KMS-11 (cell line): ENCODE data around the gene ZNF423.

Experiments
- H2AFZ ChIP-seq: fragments of 200-600 bp; sonication (generic); 2 replicates; pipeline ENCODE4 v1.6.1; 2016; ENCODE audit warnings: antibody characterized with exemption, mixed run types, low read depth
- H3K27ac ChIP-seq: fragments of 200-600 bp; sonication (generic); 2 replicates; pipeline ENCODE4 v1.6.1; 2016; ENCODE audit warnings: mild to moderate bottlenecking, mixed run types
- H3K27me3 ChIP-seq: fragments of 200-600 bp; sonication (generic); 2 replicates; pipeline ENCODE4 v1.6.1; 2017; ENCODE audit warnings: mild to moderate bottlenecking, low read depth, mixed run types, moderate library complexity; ENCODE audit not compliant: insufficient read depth
- H3K36me3 ChIP-seq: fragments of 200-600 bp; sonication (generic); 2 replicates; pipeline ENCODE4 v1.6.1; 2017; ENCODE audit warnings: mild to moderate bottlenecking, mixed run types; ENCODE audit not compliant: insufficient read depth
- H3K4me1 ChIP-seq: fragments of 200-600 bp; sonication (generic); 2 replicates; pipeline ENCODE4 v1.6.1; 2016; ENCODE audit warnings: mild to moderate bottlenecking, low read depth, mixed run types; ENCODE audit not compliant: poor library complexity, severe bottlenecking
- H3K4me2 ChIP-seq: fragments of 200-600 bp; sonication (generic); 2 replicates; pipeline ENCODE4 v1.7.0; 2016; ENCODE audit warnings: mild to moderate bottlenecking, mixed run types
- H3K4me3 ChIP-seq: fragments of 200-600 bp; sonication (generic); IDR thresholded peaks from 2 replicates; pipeline ENCODE4 v1.6.1; 2017; ENCODE audit warnings: low read depth, low read length, mixed read lengths; ENCODE audit not compliant: insufficient read depth
- H3K79me2 ChIP-seq: fragments of 200-600 bp; sonication (generic); 2 replicates; pipeline ENCODE4 v1.6.1; 2016; ENCODE audit warnings: low read depth, mixed run types; ENCODE audit not compliant: insufficient read depth
- H3K9ac ChIP-seq: fragments of 200-600 bp; sonication (generic); 2 replicates; pipeline ENCODE4 v1.6.1; 2016; ENCODE audit warnings: mild to moderate bottlenecking, mixed run types
- H4K20me1 ChIP-seq: fragments of 200-600 bp; sonication (generic); 2 replicates; pipeline ENCODE4 v1.6.1; 2016; ENCODE audit warnings: mild to moderate bottlenecking, mixed run types; ENCODE audit not compliant: insufficient read depth
- TF ChIP-seq, protein P1 (sequence below): fragments of 200-600 bp; sonication (generic); conservative IDR thresholded peaks from 2 replicates; pipeline ENCODE4 v1.6.1; 2017; ENCODE audit warnings: low read depth, mild to moderate bottlenecking, antibody characterized with exemption, low read length, moderate library complexity, mixed read lengths

The ZNF423 gene

GRCh38 chr16:49662569-49662968, 193.3 kb downstream of the ZNF423 start:
- Histone ChIP-seq H4K20me1 (no peaks in the 10 kb centered on the region), H2AFZ (no peak overlapping the region), H3K4me3 (no peak overlapping the region), H3K79me2 (no peaks in the 10 kb centered on the region), H3K4me1 (no peaks in the 10 kb centered on the region), H3K4me2 (no peak overlapping the region), H3K9ac (no peak overlapping the region), H3K27ac (no peak overlapping the region), H3K36me3 (no peaks in the 10 kb centered on the region), H3K27me3 (no peaks in the 10 kb centered on the region; the same call in 1 of the 2 replicates)
- TF ChIP-seq, protein P1, sequence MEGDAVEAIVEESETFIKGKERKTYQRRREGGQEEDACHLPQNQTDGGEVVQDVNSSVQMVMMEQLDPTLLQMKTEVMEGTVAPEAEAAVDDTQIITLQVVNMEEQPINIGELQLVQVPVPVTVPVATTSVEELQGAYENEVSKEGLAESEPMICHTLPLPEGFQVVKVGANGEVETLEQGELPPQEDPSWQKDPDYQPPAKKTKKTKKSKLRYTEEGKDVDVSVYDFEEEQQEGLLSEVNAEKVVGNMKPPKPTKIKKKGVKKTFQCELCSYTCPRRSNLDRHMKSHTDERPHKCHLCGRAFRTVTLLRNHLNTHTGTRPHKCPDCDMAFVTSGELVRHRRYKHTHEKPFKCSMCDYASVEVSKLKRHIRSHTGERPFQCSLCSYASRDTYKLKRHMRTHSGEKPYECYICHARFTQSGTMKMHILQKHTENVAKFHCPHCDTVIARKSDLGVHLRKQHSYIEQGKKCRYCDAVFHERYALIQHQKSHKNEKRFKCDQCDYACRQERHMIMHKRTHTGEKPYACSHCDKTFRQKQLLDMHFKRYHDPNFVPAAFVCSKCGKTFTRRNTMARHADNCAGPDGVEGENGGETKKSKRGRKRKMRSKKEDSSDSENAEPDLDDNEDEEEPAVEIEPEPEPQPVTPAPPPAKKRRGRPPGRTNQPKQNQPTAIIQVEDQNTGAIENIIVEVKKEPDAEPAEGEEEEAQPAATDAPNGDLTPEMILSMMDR: no peak

GRCh38 chr16:49661465-49662187, 194.3 kb downstream of the ZNF423 start:
- TF ChIP-seq, protein P1: no peak
- Histone ChIP-seq H3K4me3 (no peak overlapping the region), H3K27me3 (no peaks in the 10 kb centered on the region; the same call in 1 of the 2 replicates), H3K79me2 (no peaks in the 10 kb centered on the region), H2AFZ (no peak overlapping the region), H3K4me2 (no peak overlapping the region), H3K4me1 (no peaks in the 10 kb centered on the region), H3K27ac (no peak overlapping the region), H4K20me1 (no peaks in the 10 kb centered on the region), H3K36me3 (no peaks in the 10 kb centered on the region), H3K9ac (no peak overlapping the region)

DNA sequence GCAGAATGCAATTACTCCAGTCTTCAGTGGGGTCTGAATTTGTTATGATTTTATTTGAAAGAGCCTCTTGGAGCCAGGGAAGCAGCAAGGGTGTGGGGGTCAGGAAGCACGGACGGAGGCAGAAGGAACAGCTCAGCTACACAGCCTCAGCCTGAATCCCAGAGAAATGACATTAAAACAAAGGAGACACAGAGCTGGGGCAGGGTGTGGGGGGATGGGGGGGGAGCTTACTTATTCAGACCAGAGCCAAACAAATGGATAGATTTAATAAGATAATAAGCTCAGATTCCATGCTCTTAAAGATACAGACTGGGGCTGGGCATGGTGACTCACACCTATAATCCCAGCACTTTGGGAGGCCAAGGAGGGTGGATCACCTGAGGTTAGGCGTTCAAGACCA, 195.3 kb downstream of the ZNF423 start:
- no peaks in the 10 kb centered on the region for H4K20me1 ChIP-seq
- H3K4me1 ChIP-seq: no peaks in the 10 kb centered on the region
- no peak overlapping the region for H3K27ac ChIP-seq
- no peaks in the 10 kb centered on the region for H3K79me2 ChIP-seq
- no peaks in the 10 kb centered on the region for H3K36me3 ChIP-seq
- H3K4me2 ChIP-seq: no peak overlapping the region
- no peak overlapping the region for H2AFZ ChIP-seq
- H3K9ac ChIP-seq: no peak overlapping the region
- no peak overlapping the region for H3K4me3 ChIP-seq
- TF ChIP-seq, protein P1: no peak
- H3K27me3 ChIP-seq: no peaks in the 10 kb centered on the region; the same call in 1 of the 2 replicates

DNA sequence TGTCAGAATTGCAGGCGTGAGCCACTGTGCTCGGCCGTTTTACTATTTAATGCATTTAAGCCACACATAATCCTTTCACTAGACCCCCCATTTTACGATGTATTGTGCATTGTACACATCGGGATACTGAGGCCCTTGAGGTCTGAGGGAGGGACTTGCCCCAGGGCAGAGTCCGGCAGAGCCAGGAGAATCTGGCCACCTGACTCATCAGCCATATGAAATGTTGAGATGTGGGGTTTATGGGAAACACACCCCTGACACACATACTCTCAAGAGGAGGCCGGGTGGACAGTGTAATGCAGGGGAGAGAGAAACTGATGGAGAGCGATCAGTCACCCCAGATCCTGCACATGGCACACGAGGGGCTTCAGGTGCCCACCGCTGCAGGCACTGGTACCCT, 196.6 kb downstream of the ZNF423 start:
- no peak overlapping the region for H3K4me3 ChIP-seq
- no peak overlapping the region for H2AFZ ChIP-seq
- no peaks in the 10 kb centered on the region; the same call in 1 of the 2 replicates for H3K27me3 ChIP-seq
- H3K36me3 ChIP-seq: no peaks in the 10 kb centered on the region
- no peak overlapping the region for H3K9ac ChIP-seq
- H4K20me1 ChIP-seq: no peaks in the 10 kb centered on the region
- no peaks in the 10 kb centered on the region for H3K4me1 ChIP-seq
- TF ChIP-seq, protein P1: no peak
- H3K79me2 ChIP-seq: no peaks in the 10 kb centered on the region
- no peak overlapping the region for H3K4me2 ChIP-seq
- no peak overlapping the region for H3K27ac ChIP-seq
